B cell (primary cell): ENCODE results near the gene RTCB. TPM values are rescaled to one million over a fixed set of nuclear protein-coding genes. Genes with fewer than 3 reads are reported as not detected.

Source experiments
- ATAC-seq: fragments of 200-7000 bp; cut with Tn5 transposase; one replicate; pipeline ENCODE4 v1.10.0; 2021; ENCODE audit warnings: low read depth, mild to moderate bottlenecking, moderate number of reproducible peaks, moderate library complexity
- CTCF ChIA-PET: fragments of 350-600 bp; sonication (Branson Sonifier 250); formaldehyde crosslinking; loops from one replicate; lab custom pipeline; 2021; ENCODE audit warnings: antibody characterized with exemption, inconsistent platforms; lab: Charles Lee
- POLR2A ChIA-PET: fragments of 350-600 bp; sonication (Branson Sonifier 250); formaldehyde crosslinking; loops from one replicate; lab custom pipeline; 2021; ENCODE audit warnings: antibody characterized with exemption; lab: Charles Lee
- DNase-seq: peaks from one replicate; pipeline ENCODE4 v3.0.0; 2013
- H2AFZ ChIP-seq: 2 replicates; pipeline ENCODE4 v1.6.1; 2012; ENCODE audit warnings: mild to moderate bottlenecking, low read depth, low read length; ENCODE audit not compliant: insufficient read depth, poor library complexity, severe bottlenecking
- H3K27ac ChIP-seq, 2 donors: 1 replicate in 1 of 2; 2 replicates in 1 of 2; pipeline ENCODE4 v1.5.1; 2012 to 2013; ENCODE audit warnings: low read length in 2 of 2, mild to moderate bottlenecking in 2 of 2, moderate library complexity in 1 of 2
- H3K27me3 ChIP-seq, 4 experiments: fragments of 200-600 bp in 1 of 4; sonication (generic) in 1 of 4; replicated peaks in 1 of 4; 1 replicate in 2 of 4; 2 replicates in 2 of 4; pipeline versions ENCODE4 v1.6.1 to v1.7.0; 2013 to 2016; ENCODE audit warnings: low read length in 3 of 4, mild to moderate bottlenecking in 2 of 4, mixed read lengths in 1 of 4, moderate library complexity in 1 of 4; ENCODE audit not compliant: insufficient read depth in 4 of 4, control insufficient read depth in 3 of 4; ENCODE audit errors: control extremely low read depth in 1 of 4
- H3K36me3 ChIP-seq, 2 experiments: replicated peaks in 1 of 2; 1 replicate in 1 of 2; 2 replicates in 1 of 2; pipeline versions ENCODE4 v1.6.1 to v1.7.1; 2013; ENCODE audit warnings: low read length in 1 of 2; ENCODE audit not compliant: insufficient read depth in 2 of 2, control insufficient read depth in 1 of 2; ENCODE audit errors: control extremely low read depth in 1 of 2, extremely low read depth in 1 of 2
- H3K4me1 ChIP-seq, 2 donors: fragments of 200-600 bp in 1 of 2; sonication (generic) in 1 of 2; 1 replicate in 1 of 2; 2 replicates in 1 of 2; pipeline versions ENCODE4 v1.5.1 to v1.6.1; 2013 to 2017; ENCODE audit warnings: low read length in 2 of 2; ENCODE audit not compliant: control insufficient read depth in 2 of 2, insufficient read depth in 2 of 2
- H3K4me2 ChIP-seq: replicated peaks from 2 replicates; pipeline ENCODE3; 2012; ENCODE audit warnings: mild to moderate bottlenecking, low read depth, low read length; ENCODE audit not compliant: poor library complexity, severe bottlenecking
- H3K4me3 ChIP-seq, 5 experiments: fragments of 200-600 bp in 1 of 5; sonication (generic) in 1 of 5; 1 replicate in 3 of 5; 2 replicates in 2 of 5; pipeline versions ENCODE4 v1.5.1 to v1.7.0; 2011 to 2016; ENCODE audit warnings: low read length in 4 of 5, mild to moderate bottlenecking in 4 of 5, low read depth in 2 of 5, control low read depth in 1 of 5, moderate library complexity in 1 of 5; ENCODE audit not compliant: insufficient read depth in 1 of 5; ENCODE audit errors: control extremely low read depth in 1 of 5, extremely low read depth in 1 of 5
- H3K79me2 ChIP-seq: fragments of 200-600 bp; sonication (generic); one replicate; pipeline ENCODE4 v1.6.0; 2016; ENCODE audit warnings: low read length; ENCODE audit not compliant: control insufficient read depth, insufficient read depth
- H3K9ac ChIP-seq: fragments of 200-600 bp; sonication (generic); 2 replicates; pipeline ENCODE4 v1.6.1; 2017; ENCODE audit warnings: mild to moderate bottlenecking, low read length, moderate library complexity
- H3K9me3 ChIP-seq, 3 donors: one replicate each; pipeline versions ENCODE4 v1.6.1 to v1.7.1; 2013; ENCODE audit warnings: low read length in 2 of 3; ENCODE audit not compliant: control insufficient read depth in 2 of 3, insufficient read depth in 1 of 3; ENCODE audit errors: control extremely low read depth in 1 of 3
- H4K20me1 ChIP-seq: 2 replicates; pipeline ENCODE4 v1.6.0; 2012; ENCODE audit warnings: mild to moderate bottlenecking, low read length; ENCODE audit not compliant: insufficient read depth, control insufficient read depth, poor library complexity, severe bottlenecking
- H3K27ac Mint-ChIP-seq: one replicate; pipeline ENCODE4 v1.8.0; 2021; ENCODE audit warnings: mixed read lengths
- H3K27me3 Mint-ChIP-seq: one replicate; pipeline ENCODE4 v1.8.0; 2021; ENCODE audit warnings: mixed read lengths
- H3K4me1 Mint-ChIP-seq: one replicate; pipeline ENCODE4 v1.8.0; 2021; ENCODE audit warnings: mixed read lengths
- H3K4me3 Mint-ChIP-seq: one replicate; pipeline ENCODE4 v1.8.0; 2021; ENCODE audit warnings: mixed read lengths
- H3K9me3 Mint-ChIP-seq: one replicate; pipeline ENCODE4 v1.8.0; 2022; ENCODE audit warnings: mixed read lengths; ENCODE audit not compliant: insufficient read depth
- EZH2 ChIP-seq: IDR thresholded peaks from 2 replicates; pipeline ENCODE4 v1.6.1; 2012; ENCODE audit warnings: borderline replicate concordance, low read depth, mild to moderate bottlenecking, moderate library complexity, low read length; ENCODE audit not compliant: insufficient read depth, poor library complexity, severe bottlenecking
- WGBS: methylation state at CpG from one replicate; pipeline ENCODE4 v1.1.5; 2013; ENCODE audit warnings: missing lambda C conversion rate; ENCODE audit not compliant: insufficient coverage; 5-methylcytosine and 5-hydroxymethylcytosine counted together
- intact Hi-C: fragments of 100-400 bp; cut with micrococcal nuclease; formaldehyde crosslinking; loops from one replicate; pipeline ENCODE4 v1.10.0; 2022
- polyA plus RNA-seq: library from polyadenylated mRNA; depleted of rRNA; stranded (reverse); fragments of >200 nt; gene quantifications from 2 replicates; pipeline ENCODE4 v1.2.3, GENCODE V29; 2012
- small RNA-seq: library from RNA; depleted of rRNA; stranded (forward); fragments of <200 nt; gene quantifications from one replicate; pipeline ENCODE3, GENCODE V24; 2012; ENCODE audit warnings: low replicate concordance, low read depth; ENCODE audit not compliant: insufficient read length
- total RNA-seq, 2 donors: library from RNA; stranded (reverse); fragments of 120-200 nt in 1 of 2; gene quantifications; 1 replicate in 1 of 2; 2 replicates in 1 of 2; pipeline versions ENCODE4 v1.2.3 to v1.2.4, GENCODE V29; 2013 to 2022
- TF ChIP-seq, protein P1 (sequence below): fragments of 200-600 bp; IDR thresholded peaks from one replicate; pipeline ENCODE4 v1.8.0; 2022; ENCODE audit warnings: antibody characterized with exemption, mild to moderate bottlenecking

RTCB gene
- total and polyA plus RNA-seq, 2 donors (not counting 1 experiment from before 2014, with no cell fraction given): 32.8 to 60.1 TPM

DNA sequence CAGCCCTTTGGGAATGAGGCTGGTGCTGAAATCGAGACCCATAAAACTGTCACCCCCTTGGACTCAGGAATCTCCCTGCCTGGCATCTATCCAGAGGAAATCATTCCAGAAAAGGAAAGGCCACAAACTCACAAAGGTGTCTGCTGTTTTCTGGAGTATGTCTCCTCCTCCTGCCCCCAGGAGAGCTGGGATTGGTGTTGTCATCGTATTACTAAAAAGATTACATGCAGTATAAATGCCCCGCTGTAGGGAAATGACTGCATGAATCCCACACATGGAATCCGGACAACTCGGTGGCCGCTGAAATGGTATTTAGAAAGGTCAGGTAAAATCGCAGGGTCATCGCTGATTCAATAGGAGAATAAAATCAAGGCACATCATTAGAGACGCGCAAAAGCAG lies 73.3 kb downstream of the RTCB start:
- H3K4me1 ChIP-seq: no peaks in the 10 kb centered on the region
- H3K27ac ChIP-seq: no peak overlapping the region
- H3K4me1 Mint-ChIP-seq: no peaks in the 10 kb centered on the region
- no peak overlapping the region for H3K4me2 ChIP-seq
- H3K27me3 ChIP-seq: no peaks in the 10 kb centered on the region
- 98% methylated on average over 8 of the region's 10 CpGs for WGBS
- DNase-seq (no peak), ATAC-seq (no peak)
- no peak overlapping the region for H2AFZ ChIP-seq
- H3K4me3 ChIP-seq: no peak overlapping the region
- peaks cover 0 to 3% (median 0%) of the 10 kb centered on the region in 3 donors for H3K9me3 ChIP-seq
- no peaks in the 10 kb centered on the region for H3K36me3 ChIP-seq
- peaks cover 54% of the 10 kb centered on the region for H3K27me3 Mint-ChIP-seq
- ChIA-PET CTCF (no interaction called here), POLR2A (no interaction called here)
- H3K9ac ChIP-seq: no peak overlapping the region
- no peak overlapping the region for H3K4me3 Mint-ChIP-seq
- no peaks in the 10 kb centered on the region for H4K20me1 ChIP-seq
- no peak overlapping the region for H3K27ac Mint-ChIP-seq
- H3K79me2 ChIP-seq: no peaks in the 10 kb centered on the region
- TF ChIP-seq EZH2: no peak
- TF ChIP-seq, protein P1, sequence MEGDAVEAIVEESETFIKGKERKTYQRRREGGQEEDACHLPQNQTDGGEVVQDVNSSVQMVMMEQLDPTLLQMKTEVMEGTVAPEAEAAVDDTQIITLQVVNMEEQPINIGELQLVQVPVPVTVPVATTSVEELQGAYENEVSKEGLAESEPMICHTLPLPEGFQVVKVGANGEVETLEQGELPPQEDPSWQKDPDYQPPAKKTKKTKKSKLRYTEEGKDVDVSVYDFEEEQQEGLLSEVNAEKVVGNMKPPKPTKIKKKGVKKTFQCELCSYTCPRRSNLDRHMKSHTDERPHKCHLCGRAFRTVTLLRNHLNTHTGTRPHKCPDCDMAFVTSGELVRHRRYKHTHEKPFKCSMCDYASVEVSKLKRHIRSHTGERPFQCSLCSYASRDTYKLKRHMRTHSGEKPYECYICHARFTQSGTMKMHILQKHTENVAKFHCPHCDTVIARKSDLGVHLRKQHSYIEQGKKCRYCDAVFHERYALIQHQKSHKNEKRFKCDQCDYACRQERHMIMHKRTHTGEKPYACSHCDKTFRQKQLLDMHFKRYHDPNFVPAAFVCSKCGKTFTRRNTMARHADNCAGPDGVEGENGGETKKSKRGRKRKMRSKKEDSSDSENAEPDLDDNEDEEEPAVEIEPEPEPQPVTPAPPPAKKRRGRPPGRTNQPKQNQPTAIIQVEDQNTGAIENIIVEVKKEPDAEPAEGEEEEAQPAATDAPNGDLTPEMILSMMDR: no peak
- H3K9me3 Mint-ChIP-seq: no peaks in the 10 kb centered on the region
- intact Hi-C loops: no loop called here

Small RNA genes within 50 kb of the gene (small RNA-seq; reads per million reads assigned to genes)
- gene AL021937.2 (not detected), gene IGLVIVOR22-2 (not detected), gene RF02171 (not detected), gene RF02172 (not detected)

Other genes with a start within 250 kb of the RTCB start
- not detected in 2 replicates for gene RFPL2, start 207.2 kb downstream of the RTCB start, total RNA-seq
- 0.09 TPM in 1 of 2 replicates, not detected in the other for gene RFPL2, start 207.2 kb downstream of the RTCB start, polyA plus RNA-seq
- gene SLC5A4, start 156.9 kb downstream of the RTCB start, total RNA-seq: not detected in 2 replicates
- not detected in 2 replicates for gene SLC5A4, start 156.9 kb downstream of the RTCB start, polyA plus RNA-seq
- not detected in 2 replicates for gene RFPL3, start 54.4 kb downstream of the RTCB start, total RNA-seq
- not detected in 2 replicates for gene RFPL3, start 54.4 kb downstream of the RTCB start, polyA plus RNA-seq
- gene BPIFC, start 52.2 kb upstream of the RTCB start, total RNA-seq: not detected in 2 replicates
- not detected in 2 replicates for gene BPIFC, start 52.2 kb upstream of the RTCB start, polyA plus RNA-seq
- 103 and 106 TPM in 2 replicates for gene FBXO7, start 62.6 kb upstream of the RTCB start, total RNA-seq
- 66.2 and 72.3 TPM in 2 replicates for gene FBXO7, start 62.6 kb upstream of the RTCB start, polyA plus RNA-seq